WERI-Rb-1 (cell line): ENCODE data around the gene AMER3.

Source experiments
- DNase-seq: peaks from one replicate; pipeline ENCODE4 v3.0.0-alpha.2; 2020
- H3K27ac ChIP-seq: fragments of 250-450 bp; sonication (Bioruptor Pico); 2 replicates; pipeline ENCODE4 v1.5.1; 2020; ENCODE audit warnings: mild to moderate bottlenecking, moderate library complexity
- H3K27me3 ChIP-seq: fragments of 250-450 bp; sonication (Bioruptor Pico); 2 replicates; pipeline ENCODE4 v1.5.1; 2021; ENCODE audit warnings: mild to moderate bottlenecking, low read depth, moderate library complexity; ENCODE audit not compliant: insufficient read depth, severe bottlenecking
- H3K36me3 ChIP-seq: fragments of 250-450 bp; sonication (Bioruptor Pico); 2 replicates; pipeline ENCODE4 v1.5.1; 2020; ENCODE audit warnings: mild to moderate bottlenecking, moderate library complexity
- H3K4me3 ChIP-seq: 2 replicates; pipeline ENCODE4 v1.5.1; 2011; ENCODE audit warnings: low read depth, mild to moderate bottlenecking, control low read depth, low read length
- H3K9me3 ChIP-seq: fragments of 250-450 bp; sonication (Bioruptor Pico); 2 replicates; pipeline ENCODE4 v1.5.1; 2021; ENCODE audit warnings: mild to moderate bottlenecking, moderate library complexity; ENCODE audit not compliant: severe bottlenecking
- CTCF ChIP-seq: IDR thresholded peaks from 2 replicates; pipeline ENCODE4 v1.5.1; 2011; ENCODE audit warnings: low read depth, mild to moderate bottlenecking, control low read depth, inconsistent platforms, low read length

Gene AMER3

GRCh38 chr2:130808482-130809268 is 53.3 kb downstream of the AMER3 start:
- H3K36me3 ChIP-seq: no peaks in the 10 kb centered on the region
- no peaks in the 10 kb centered on the region for H3K9me3 ChIP-seq
- no peak overlapping the region for H3K4me3 ChIP-seq
- TF ChIP-seq CTCF: no peak
- no peaks in the 10 kb centered on the region for H3K27me3 ChIP-seq
- no peak for DNase-seq
- no peak overlapping the region for H3K27ac ChIP-seq

- Histone ChIP-seq H3K27ac (no peak overlapping the region), H3K36me3 (no peaks in the 10 kb centered on the region), H3K27me3 (no peaks in the 10 kb centered on the region), H3K4me3 (no peak overlapping the region), H3K9me3 (no peaks in the 10 kb centered on the region)
- TF ChIP-seq CTCF: no peak
- no peak for DNase-seq
Observed at GRCh38 chr2:130810490-130810889, 55.1 kb downstream of the AMER3 start.

GRCh38 chr2:130813722-130814121 is 58.4 kb downstream of the AMER3 start:
- Histone ChIP-seq H3K9me3 (no peaks in the 10 kb centered on the region), H3K4me3 (no peak overlapping the region), H3K36me3 (no peaks in the 10 kb centered on the region), H3K27me3 (no peaks in the 10 kb centered on the region), H3K27ac (no peak overlapping the region)
- TF ChIP-seq CTCF: no peak
- no peak for DNase-seq

- DNase-seq: no peak
- Histone ChIP-seq H3K27me3 (no peaks in the 10 kb centered on the region), H3K27ac (no peak overlapping the region), H3K36me3 (no peaks in the 10 kb centered on the region), H3K4me3 (no peak overlapping the region), H3K9me3 (no peaks in the 10 kb centered on the region)
- no peak for TF ChIP-seq CTCF
Observed at GRCh38 chr2:130814931-130815680, 59.8 kb downstream of the AMER3 start.
